HCEC 1CT (cell line): ENCODE results near the gene LHX4.

ENCODE experiments used
- DNase-seq: peaks from one replicate; pipeline ENCODE4 v3.0.0-alpha.2; 2017

The LHX4 gene

GRCh38 chr1:180247061-180247460 is 17.0 kb downstream of the LHX4 start:
- DNase-seq: peak; percentile 13

GRCh38 chr1:180247580-180247979 is 17.5 kb downstream of the LHX4 start:
- no peak for DNase-seq

- DNase-seq: no peak
These were observed 18.1 kb downstream of the LHX4 start for GRCh38 chr1:180248176-180248575.

- DNase-seq: no peak
These were observed 18.9 kb downstream of the LHX4 start for GRCh38 chr1:180248731-180249681.

- no peak for DNase-seq
These were observed 19.8 kb downstream of the LHX4 start for GRCh38 chr1:180249725-180250498.

- DNase-seq: no peak
These were observed 20.4 kb downstream of the LHX4 start for GRCh38 chr1:180250499-180250770.

- no peak for DNase-seq
These were observed 20.9 kb downstream of the LHX4 start for GRCh38 chr1:180250883-180251509.

- DNase-seq: no peak
These were observed 21.7 kb downstream of the LHX4 start for GRCh38 chr1:180251526-180252305.

- DNase-seq: peak; percentile 47
These were observed 22.8 kb downstream of the LHX4 start for GRCh38 chr1:180252638-180253536.

GRCh38 chr1:180253585-180254495 is 23.8 kb downstream of the LHX4 start:
- no peak for DNase-seq

GRCh38 chr1:180254496-180254819 is 24.4 kb downstream of the LHX4 start:
- no peak for DNase-seq

- DNase-seq: no peak
These were observed 24.8 kb downstream of the LHX4 start for GRCh38 chr1:180254854-180255253.

- no peak for DNase-seq
These were observed 25.7 kb downstream of the LHX4 start for GRCh38 chr1:180255536-180256340.

- no peak for DNase-seq
These were observed 26.4 kb downstream of the LHX4 start for GRCh38 chr1:180256341-180257027.

GRCh38 chr1:180257028-180257386 is 26.9 kb downstream of the LHX4 start:
- DNase-seq: no peak

GRCh38 chr1:180257486-180257885 is 27.4 kb downstream of the LHX4 start:
- DNase-seq: no peak

GRCh38 chr1:180258290-180258689 is 28.2 kb downstream of the LHX4 start:
- DNase-seq: no peak

- no peak for DNase-seq
These were observed 28.9 kb downstream of the LHX4 start for GRCh38 chr1:180258935-180259334.
